A549 (cell line): Measurements from ENCODE around the gene IL2RG. TPM values are rescaled to one million over a fixed set of nuclear protein-coding genes. Genes with fewer than 3 reads are reported as not detected.
A peak's percentile ranks its signal among the peaks of the same experiment; 100 is the strongest.

Experiments
- ATAC-seq, 2 experiments: fragments of 200-7000 bp in 1 of 2; fragments of >200 bp in 1 of 2; cut with Nextera tagmentation in 1 of 2; cut with Tn5 transposase in 1 of 2; 3 replicates each; pipeline versions ENCODE4 v1.8.0 to v1.9.1; 2018 to 2020; ENCODE audit warnings: mild to moderate bottlenecking in 1 of 2, moderate library complexity in 1 of 2
- CTCF ChIA-PET: fragments of 300-600 bp; sonication (Branson Sonifier 250); formaldehyde crosslinking; extraction: SDS; loops from one replicate; lab custom pipeline; 2021; ENCODE audit warnings: antibody characterized with exemption, inconsistent platforms; lab: Yijun Ruan, JAX
- POLR2A ChIA-PET: fragments of 350-600 bp; formaldehyde crosslinking; extraction: SDS; loops from one replicate; lab custom pipeline; 2021; ENCODE audit warnings: antibody characterized with exemption, inconsistent platforms; lab: Yijun Ruan, JAX
- DNase-seq, 2 experiments: peaks; one replicate each; pipeline versions ENCODE4 v3.0.0 to v3.0.0-alpha.2; 2011 to 2016; ENCODE audit warnings: low read depth in 1 of 2, low spot score in 1 of 2
- FAIRE-seq: peaks from 2 replicates; lab custom pipeline; 2011; peaks lifted over from hg19 to GRCh38; lab: Jason Lieb, UNC
- H3K27ac ChIP-seq, 2 experiments: fragments of >200 bp; sonication (Bioruptor Twin); formaldehyde crosslinking; 3 replicates each; pipeline ENCODE4 v1.5.1; 2016 to 2017
- H3K4me1 ChIP-seq: fragments of >200 bp; sonication (Bioruptor Twin); formaldehyde crosslinking; 3 replicates; pipeline ENCODE4 v1.6.1; 2016
- H3K4me2 ChIP-seq: fragments of >200 bp; sonication (Bioruptor Twin); formaldehyde crosslinking; 3 replicates; pipeline ENCODE4 v1.6.1; 2016
- H3K4me3 ChIP-seq: fragments of >200 bp; sonication (Bioruptor Twin); formaldehyde crosslinking; 3 replicates; pipeline ENCODE4 v1.5.1; 2016
- H3K9me3 ChIP-seq: fragments of >200 bp; sonication (Bioruptor Twin); formaldehyde crosslinking; 3 replicates; pipeline ENCODE4 v1.6.1; 2016
- BCL3 ChIP-seq: fragments of >200 bp; sonication (Bioruptor Twin); formaldehyde crosslinking; IDR thresholded peaks from 3 replicates; pipeline ENCODE4 v1.6.1; 2016
- CEBPB ChIP-seq, 2 experiments: fragments of >200 bp in 1 of 2; sonication (Bioruptor Twin) in 1 of 2; formaldehyde crosslinking in 1 of 2; IDR thresholded peaks; 2 replicates each; pipeline ENCODE4 v1.6.1; 2012 to 2016
- CHD2 ChIP-seq: fragments of 150-350 bp; IDR thresholded peaks from 2 replicates; pipeline ENCODE4 v1.6.1; 2014; ENCODE audit warnings: low read length; ENCODE audit not compliant: partially characterized antibody
- EHF ChIP-seq: fragments of 250-450 bp; sonication (Bioruptor Pico); IDR thresholded peaks from 2 replicates; pipeline ENCODE4 v1.5.0; 2020; ENCODE audit warnings: mild to moderate bottlenecking
- ELK1 ChIP-seq: fragments of 150-350 bp; IDR thresholded peaks from 2 replicates; pipeline ENCODE4 v1.6.1; 2014; ENCODE audit warnings: low read depth, mild to moderate bottlenecking, low read length
- ESRRA ChIP-seq: fragments of 150-350 bp; IDR thresholded peaks from 2 replicates; pipeline ENCODE4 v1.6.1; 2014; ENCODE audit warnings: mild to moderate bottlenecking, low read length, borderline replicate concordance
- GATA3 ChIP-seq: IDR thresholded peaks from 2 replicates; pipeline ENCODE4 v1.6.1; 2012; ENCODE audit warnings: borderline replicate concordance
- HEYL ChIP-seq: fragments of 250-450 bp; sonication (Bioruptor Pico); IDR thresholded peaks from 2 replicates; pipeline ENCODE4 v1.8.0; 2021; ENCODE audit warnings: mild to moderate bottlenecking, moderate library complexity
- HMGXB4 ChIP-seq: fragments of 250-450 bp; sonication (Bioruptor Pico); IDR thresholded peaks from 2 replicates; pipeline ENCODE4 v1.5.0; 2021; ENCODE audit warnings: mild to moderate bottlenecking, moderate library complexity, borderline replicate concordance
- HOXB5 ChIP-seq: fragments of 250-450 bp; sonication (Bioruptor Pico); IDR thresholded peaks from 2 replicates; pipeline ENCODE4 v1.5.0; 2020; ENCODE audit warnings: mild to moderate bottlenecking, moderate library complexity
- KDM5A ChIP-seq: fragments of 200-600 bp; sonication (generic); IDR thresholded peaks from 2 replicates; pipeline ENCODE4 v1.6.1; 2016; ENCODE audit warnings: antibody characterized with exemption, mild to moderate bottlenecking
- MAZ ChIP-seq: fragments of 150-350 bp; IDR thresholded peaks from 2 replicates; pipeline ENCODE4 v1.6.1; 2014; ENCODE audit warnings: antibody characterized with exemption, low read depth, low read length, borderline replicate concordance
- NFE2L2 ChIP-seq: fragments of 150-350 bp; conservative IDR thresholded peaks from 2 replicates; pipeline ENCODE4 v1.6.1; 2014; ENCODE audit warnings: low read length
- PHF8 ChIP-seq: fragments of 200-600 bp; sonication (generic); IDR thresholded peaks from 2 replicates; pipeline ENCODE4 v1.6.1; 2016; ENCODE audit warnings: low read depth, mild to moderate bottlenecking, antibody characterized with exemption, moderate library complexity, borderline replicate concordance
- POLR2AphosphoS2 ChIP-seq: conservative IDR thresholded peaks from 2 replicates; pipeline ENCODE4 v1.6.1; 2012; ENCODE audit warnings: low read length, improper control_type of control experiment, inconsistent platforms
- RCOR1 ChIP-seq: fragments of 150-350 bp; IDR thresholded peaks from 2 replicates; pipeline ENCODE4 v1.6.1; 2014; ENCODE audit warnings: antibody characterized with exemption, low read length, low read depth
- RFX5 ChIP-seq: fragments of 450-650 bp; IDR thresholded peaks from 2 replicates; pipeline ENCODE4 v1.7.1; 2014; ENCODE audit warnings: antibody characterized with exemption, mild to moderate bottlenecking, moderate library complexity
- RNF2 ChIP-seq: fragments of 200-600 bp; sonication (generic); IDR thresholded peaks from 2 replicates; pipeline ENCODE4 v1.6.1; 2016; ENCODE audit warnings: low read depth, mild to moderate bottlenecking, antibody characterized with exemption, moderate library complexity, borderline replicate concordance
- SREBF2 ChIP-seq: fragments of 450-650 bp; IDR thresholded peaks from 2 replicates; pipeline ENCODE4 v1.6.1; 2014; ENCODE audit warnings: mild to moderate bottlenecking, moderate library complexity
- TP53 ChIP-seq: fragments of 250-450 bp; sonication (Bioruptor Pico); IDR thresholded peaks from 2 replicates; pipeline ENCODE4 v1.5.0; 2021; ENCODE audit warnings: mild to moderate bottlenecking, moderate library complexity
- ZC3H11A ChIP-seq: fragments of 450-650 bp; IDR thresholded peaks from 2 replicates; pipeline ENCODE4 v1.6.1; 2014; ENCODE audit warnings: antibody characterized with exemption, mild to moderate bottlenecking
- ZSCAN20 ChIP-seq: fragments of 250-450 bp; sonication (Bioruptor Pico); IDR thresholded peaks from 2 replicates; pipeline ENCODE4 v1.8.0; 2022; ENCODE audit warnings: mild to moderate bottlenecking, moderate library complexity
- WGBS: methylation state at CpG from one replicate; pipeline ENCODE4 v1.1.6; 2017; ENCODE audit errors: missing lambda C conversion rate; 5-methylcytosine and 5-hydroxymethylcytosine counted together
- polyA plus RNA-seq, 4 experiments: library from polyadenylated mRNA; depleted of rRNA in 3 of 4; stranded (reverse); fragments of >200 nt; fragmentation: RNase III in 1 of 4; extraction: RNeasy Plus Mini Kit Qiagen cat#74134 plus additional on column Dnase treatment in 1 of 4; gene quantifications; 2 replicates in 3 of 4; 3 replicates in 1 of 4; pipeline ENCODE4 v1.2.3, GENCODE V29; 2011 to 2017
- TF ChIP-seq, protein P1 (sequence below): fragments of >200 bp; sonication (Bioruptor Twin); formaldehyde crosslinking; IDR thresholded peaks from 3 replicates; pipeline ENCODE4 v1.5.1; 2016

IL2RG gene
- polyA plus RNA-seq, 2 of the 4 experiments (the other 2 are of a cell fraction): 0.22 to 0.23 TPM

- TF ChIP-seq PHF8 (no peak), POLR2AphosphoS2 (no peak), GATA3 (no peak), SREBF2 (no peak), RCOR1 (no peak)
- TF ChIP-seq, protein P1, sequence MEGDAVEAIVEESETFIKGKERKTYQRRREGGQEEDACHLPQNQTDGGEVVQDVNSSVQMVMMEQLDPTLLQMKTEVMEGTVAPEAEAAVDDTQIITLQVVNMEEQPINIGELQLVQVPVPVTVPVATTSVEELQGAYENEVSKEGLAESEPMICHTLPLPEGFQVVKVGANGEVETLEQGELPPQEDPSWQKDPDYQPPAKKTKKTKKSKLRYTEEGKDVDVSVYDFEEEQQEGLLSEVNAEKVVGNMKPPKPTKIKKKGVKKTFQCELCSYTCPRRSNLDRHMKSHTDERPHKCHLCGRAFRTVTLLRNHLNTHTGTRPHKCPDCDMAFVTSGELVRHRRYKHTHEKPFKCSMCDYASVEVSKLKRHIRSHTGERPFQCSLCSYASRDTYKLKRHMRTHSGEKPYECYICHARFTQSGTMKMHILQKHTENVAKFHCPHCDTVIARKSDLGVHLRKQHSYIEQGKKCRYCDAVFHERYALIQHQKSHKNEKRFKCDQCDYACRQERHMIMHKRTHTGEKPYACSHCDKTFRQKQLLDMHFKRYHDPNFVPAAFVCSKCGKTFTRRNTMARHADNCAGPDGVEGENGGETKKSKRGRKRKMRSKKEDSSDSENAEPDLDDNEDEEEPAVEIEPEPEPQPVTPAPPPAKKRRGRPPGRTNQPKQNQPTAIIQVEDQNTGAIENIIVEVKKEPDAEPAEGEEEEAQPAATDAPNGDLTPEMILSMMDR: no peak
Measured at GRCh38 chrX:71070531-71070930, 40.8 kb downstream of the IL2RG start (continued).

DNA sequence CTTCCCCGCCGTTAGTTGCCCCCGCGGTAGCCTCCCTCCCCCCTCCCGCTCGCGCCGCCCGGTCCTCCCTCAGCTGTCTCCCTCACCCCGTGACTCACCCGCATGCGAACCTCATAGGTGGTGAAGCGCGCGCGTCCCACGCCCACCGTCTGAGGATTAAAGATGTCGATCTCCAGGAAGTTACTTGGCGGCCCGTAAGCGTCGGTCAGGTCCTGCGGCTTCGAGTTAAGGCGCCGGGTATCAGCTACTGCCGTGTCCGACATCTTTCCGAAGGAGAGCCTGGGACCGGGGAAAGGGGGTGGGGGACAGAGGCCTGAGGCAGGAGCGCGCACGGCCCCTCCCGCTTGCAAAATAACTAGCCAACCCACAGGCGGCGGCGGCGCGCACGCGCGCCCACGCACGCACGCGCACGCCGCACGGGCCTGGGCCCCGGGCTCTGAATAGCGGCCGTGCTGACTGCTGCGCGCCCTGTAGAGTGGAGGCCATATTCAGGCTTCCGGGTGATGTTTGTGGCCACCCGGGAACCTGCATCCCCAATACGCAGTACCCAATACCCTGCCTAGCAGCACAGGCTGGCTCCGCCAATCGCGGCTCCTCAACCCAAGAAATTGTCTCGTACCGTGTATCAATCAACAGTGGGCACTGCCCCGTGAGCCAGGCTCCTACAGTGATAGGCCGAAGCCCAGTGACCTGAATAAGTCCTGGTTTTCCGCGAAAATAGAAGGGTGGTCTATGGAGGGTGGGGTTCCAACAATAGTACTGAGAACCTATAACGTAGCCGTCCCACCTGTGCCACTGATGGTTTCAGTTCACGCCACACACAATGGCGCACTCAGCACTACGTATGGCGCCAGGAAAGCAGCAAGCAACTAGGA, 43.1 kb downstream of the IL2RG start, which contains the start of gene SNX12:
Gene SNX12, minus strand, starts transcription at position 291 of the 875 bp plus-strand sequence. Its CDS starts 28 bp downstream, at position 263.
- no peaks in the 10 kb centered on the region for H3K9me3 ChIP-seq
- H3K4me2 ChIP-seq: peak within 1 kb of the TSS; percentile 84
- H3K4me3 ChIP-seq: peak within 1 kb of the TSS; percentile 84
- peak within 1 kb of the TSS; percentile 91 to 94 for H3K27ac ChIP-seq
- ATAC-seq (peak; percentile 97 to 98), FAIRE-seq (peak; percentile 95), DNase-seq (peak; percentile 93 to 97)
- H3K4me1 ChIP-seq: peaks cover 5% of the 10 kb centered on the region; the same call in 1 of the 3 replicates
- under 1% methylated on average over 9 of the region's 73 CpGs for WGBS
- ChIA-PET POLR2A (interaction anchor here (0.6 to 1.5 kb wide), 3 partner anchors 10 to 50 kb away, joined by 3 to 15 read pairs (median 6); partner anchors contain the start of gene MED12), CTCF (no interaction called here)
- TF ChIP-seq MAZ (no peak), GATA3 (peak; percentile 100), HOXB5 (CRISPR knock-in tag) (peak; percentile 95), ESRRA (no peak), ZSCAN20 (CRISPR knock-in tag) (peak; percentile 67; the same call in 1 of the 2 replicates), HMGXB4 (CRISPR knock-in tag) (peak; percentile 84), ELK1 (no peak), CEBPB (IDR thresholded peaks at IDR 0.05) (peak; percentile 39 to 43; a peak in 2 of 4 replicates), KDM5A (peak; percentile 49; the same call in 1 of the 2 replicates), HEYL (CRISPR knock-in tag) (no peak), RFX5 (peak; percentile 92), TP53 (CRISPR knock-in tag) (0 out of 2 replicates have a peak, but pooled peaks have one; percentile 33), EHF (CRISPR knock-in tag) (peak; percentile 72; the same call in 1 of the 2 replicates), CHD2 (no peak), BCL3 (0 out of 3 replicates have a peak, but pooled peaks have one; percentile 35), ZC3H11A (no peak), RNF2 (no peak), POLR2AphosphoS2 (no peak), NFE2L2 (no peak)
- TF ChIP-seq, protein P1: no peak
